Activated CD8-positive, alpha-beta memory T cell treated with anti-CD3 and anti-CD28 coated beads for 4 hours (primary cell): ENCODE measurements around the gene FUT3.

Experiments used
- DNase-seq, 2 donors: peaks; one replicate each; pipeline ENCODE4 v3.0.0-alpha.2; 2020; ENCODE audit warnings: low read depth in 2 of 2

Gene FUT3

DNA sequence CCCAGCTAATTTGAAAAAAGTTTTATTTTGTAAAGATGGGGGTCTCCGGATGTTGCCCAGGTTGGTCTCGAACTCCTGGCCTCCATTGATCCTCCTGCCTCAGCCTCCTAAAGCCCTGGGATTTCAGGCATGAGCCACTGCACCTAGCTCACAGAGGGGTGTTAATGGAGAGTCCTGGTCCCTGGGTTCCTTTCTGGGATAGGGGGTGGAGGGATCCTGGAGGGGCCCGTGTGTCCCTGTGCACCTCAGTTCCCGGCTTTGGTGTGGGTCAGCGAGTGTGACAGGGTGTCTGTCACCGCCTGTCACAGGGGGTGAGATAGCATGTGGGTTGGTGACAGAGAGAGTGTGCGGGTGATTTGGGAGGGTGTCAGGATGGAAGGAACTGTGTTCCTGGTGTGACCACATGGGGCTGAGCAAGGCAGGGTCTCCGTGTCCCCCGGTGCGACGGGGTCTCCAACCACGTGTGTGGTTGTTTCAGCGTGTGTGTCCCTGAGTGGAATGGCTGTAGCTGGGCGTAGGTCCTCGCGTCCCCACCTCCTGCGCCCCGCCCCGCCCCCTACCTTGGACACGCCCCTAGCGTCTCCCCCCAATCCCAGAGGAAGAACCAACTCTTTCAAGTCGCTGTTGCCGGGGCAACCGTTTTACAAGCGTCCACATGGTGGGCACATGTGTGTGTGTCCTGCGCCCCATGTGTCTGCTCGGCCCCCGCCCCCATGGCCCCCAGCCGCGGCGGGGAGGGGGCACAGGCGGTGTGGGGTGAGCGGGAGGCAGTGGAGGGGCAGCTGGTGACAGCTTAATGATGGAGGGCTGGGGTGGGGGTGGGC lies 49.2 kb downstream of the FUT3 start:
- DNase-seq, result no peak

DNA sequence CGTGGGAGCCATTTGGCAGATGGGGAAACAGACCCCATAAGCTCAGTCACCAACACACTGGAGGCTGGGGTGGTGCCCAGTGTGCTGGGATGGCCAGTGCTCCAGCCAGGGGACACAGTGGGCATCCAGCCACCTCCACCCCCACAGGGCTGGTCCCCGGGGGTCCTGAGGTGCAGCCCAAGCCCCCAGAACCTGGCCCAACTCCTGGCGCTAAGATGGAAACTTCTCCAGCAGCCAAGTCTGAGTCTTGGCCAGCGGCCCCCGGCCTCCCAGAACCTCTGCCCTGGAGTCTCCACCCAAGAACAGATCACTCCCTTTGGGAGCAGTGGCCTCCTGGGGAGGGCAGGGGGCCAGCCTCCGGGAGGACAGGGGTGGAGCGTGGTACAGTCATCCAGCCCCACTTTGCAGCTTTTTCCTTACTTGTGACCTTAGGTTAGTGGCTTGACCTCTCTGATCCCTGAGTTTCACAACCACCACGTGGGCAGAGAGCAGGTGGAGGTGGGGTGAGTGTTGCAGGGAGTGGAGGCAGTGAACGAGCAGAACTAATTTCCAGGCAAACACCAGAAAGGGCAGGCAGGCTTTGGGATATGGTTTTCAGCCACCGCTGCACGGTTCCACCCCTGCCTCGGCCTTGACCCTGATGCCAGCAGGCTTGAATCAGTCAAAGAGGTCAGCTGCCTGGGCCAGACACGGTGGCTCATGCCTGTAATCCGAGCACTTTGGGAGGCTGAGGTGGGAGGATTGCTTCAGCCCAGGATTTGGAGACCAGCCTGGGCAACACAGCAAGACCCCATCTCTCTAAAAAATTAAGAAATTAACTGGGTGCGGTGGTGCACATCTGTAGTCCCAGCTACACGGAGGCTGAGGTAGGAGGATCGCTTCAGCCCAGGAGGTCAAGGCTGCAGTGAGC lies 50.6 kb downstream of the FUT3 start:
- DNase-seq, result no peak

GRCh38 chr19:5799247-5800241 lies 51.7 kb downstream of the FUT3 start:
- DNase-seq, result no peak

- DNase-seq, result no peak
Observed at GRCh38 chr19:5798244-5798643, 53.0 kb downstream of the FUT3 start.

GRCh38 chr19:5795382-5795919 lies 55.8 kb downstream of the FUT3 start:
- DNase-seq, result no peak

- no peak for DNase-seq
Observed at GRCh38 chr19:5793188-5793587, 58.1 kb downstream of the FUT3 start.
